ENCODE data around the gene RGS7BP. TPM values are rescaled to one million over a fixed set of nuclear protein-coding genes. Genes with fewer than 3 reads are reported as not detected.

Gene RGS7BP
- total RNA-seq (2021; ENCODE audit: unreplicated experiment), result not detected
- polyA plus RNA-seq (2012), result not detected in 2 replicates
- Bru-seq, nascent RNA, result not detected
- not detected for BruChase-seq, experiment 1, labeled RNA remaining after a 6-hour chase
- not detected for BruChase-seq, experiment 2, labeled RNA remaining after a 2-hour chase
- long read RNA-seq, result 0 reads

GRCh38 chr5:64505769-64506566, at the start of gene RGS7BP:
RGS7BP (plus strand) TSS chr5:64506015; CDS start chr5:64506625, 610 bp downstream.
- no peak within 1 kb of the TSS for H3K27ac ChIP-seq (ENCODE audit: low read depth, low read length)
- H2AFZ ChIP-seq (ENCODE audit: low read depth, low read length, poor library complexity, severe bottlenecking), result no peak within 1 kb of the TSS
- no peaks in the 10 kb centered on the region for H4K20me1 ChIP-seq (ENCODE audit: insufficient read depth)
- TF ChIP-seq RAD21 (IDR thresholded peaks at IDR 0.05; ENCODE audit: low read depth) (no peak), SIN3A (IDR thresholded peaks at IDR 0.05; ENCODE audit: low read depth) (no peak), ZBTB33 (IDR thresholded peaks at IDR 0.05; ENCODE audit: extremely low read depth, insufficient replicate concordance, low read length) (no peak), JUND (IDR thresholded peaks at IDR 0.05) (no peak), ATF3 (IDR thresholded peaks at IDR 0.05) (no peak), REST (IDR thresholded peaks at IDR 0.05; ENCODE audit: low read depth) (no peak), EGR1 (IDR thresholded peaks at IDR 0.05; ENCODE audit: low read depth) (no peak), ZFX (IDR thresholded peaks at IDR 0.05) (no peak), POLR2AphosphoS5 (IDR thresholded peaks at IDR 0.05; ENCODE audit: low read depth, low read length) (no peak), TCF7L2 (IDR thresholded peaks at IDR 0.05; ENCODE audit: borderline replicate concordance, extremely low read depth, insufficient read depth, insufficient read length) (no peak), EZH2 (IDR thresholded peaks at IDR 0.05) (no peak), CEBPB (IDR thresholded peaks at IDR 0.05; ENCODE audit: low read depth) (no peak)
- no peak within 1 kb of the TSS for H3K4me3 ChIP-seq (replicated peaks in 1 of 2; ENCODE audit: low read depth in 1 of 2, low read length in 2 of 2)
- no peaks in the 10 kb centered on the region for H3K4me1 ChIP-seq (ENCODE audit: control insufficient read depth in 1 of 2, insufficient read depth in 2 of 2, low read length in 2 of 2)
- POLR2A ChIA-PET, result no interaction called here
- no peak within 1 kb of the TSS for H3K4me2 ChIP-seq (ENCODE audit: low read length)
- H3K36me3 ChIP-seq (ENCODE audit: control insufficient read depth in 1 of 2, insufficient read depth in 2 of 2, low read length in 2 of 2), result no peaks in the 10 kb centered on the region
- no peaks in the 10 kb centered on the region for H3K79me2 ChIP-seq (ENCODE audit: insufficient read depth, low read length)
- CTCF ChIA-PET, result no interaction called here
- no peaks in the 10 kb centered on the region for H3K9me3 ChIP-seq (ENCODE audit: control insufficient read depth in 1 of 2, insufficient read depth in 1 of 2, low read depth in 1 of 2, low read length in 2 of 2)
- no TSS peak for BruUV-seq (replicated peaks)
- no peaks in the 10 kb centered on the region for H3K27me3 ChIP-seq (ENCODE audit: insufficient read depth, low read length)
- DNase-seq (ENCODE audit: low read depth, low spot score), result no peak
- ATAC-seq, result no peak
- no peaks in the 10 kb centered on the region for H3K9me2 ChIP-seq (ENCODE audit: insufficient read depth)
- H3K9ac ChIP-seq (ENCODE audit: low read length), result no peak within 1 kb of the TSS
- RAD21 ChIA-PET (ENCODE audit: low non-redundant PET in 1 of 2, low total read pairs in 2 of 2, uncharacterized antibody in 2 of 2, unreplicated experiment in 2 of 2), result no interaction called here
- intact Hi-C loops (cut with micrococcal nuclease), result no loop called here
